Suprapubic skin (tissue), 3 donors: ENCODE results near the gene CLVS2.

ENCODE experiments used
- EP300 ChIP-seq: sonication (generic); formaldehyde crosslinking; IDR thresholded peaks from one replicate; pipeline ENCODE4 v1.6.1; 2017; ENCODE audit warnings: antibody characterized with exemption
- POLR2A ChIP-seq, 2 donors: fragments of 450-650 bp; IDR thresholded peaks; one replicate each; pipeline ENCODE4 v1.6.1; 2017; ENCODE audit warnings: antibody characterized with exemption in 2 of 2, mild to moderate bottlenecking in 2 of 2, moderate library complexity in 2 of 2
- TF ChIP-seq, protein P1 (sequence below), 2 donors: fragments of 200-600 bp in 1 of 2; fragments of 450-650 bp in 1 of 2; sonication (generic) in 1 of 2; IDR thresholded peaks; one replicate each; pipeline ENCODE4 v1.5.1; 2016 to 2019; ENCODE audit warnings: antibody characterized with exemption in 2 of 2, mild to moderate bottlenecking in 1 of 2, moderate library complexity in 1 of 2

DNA sequence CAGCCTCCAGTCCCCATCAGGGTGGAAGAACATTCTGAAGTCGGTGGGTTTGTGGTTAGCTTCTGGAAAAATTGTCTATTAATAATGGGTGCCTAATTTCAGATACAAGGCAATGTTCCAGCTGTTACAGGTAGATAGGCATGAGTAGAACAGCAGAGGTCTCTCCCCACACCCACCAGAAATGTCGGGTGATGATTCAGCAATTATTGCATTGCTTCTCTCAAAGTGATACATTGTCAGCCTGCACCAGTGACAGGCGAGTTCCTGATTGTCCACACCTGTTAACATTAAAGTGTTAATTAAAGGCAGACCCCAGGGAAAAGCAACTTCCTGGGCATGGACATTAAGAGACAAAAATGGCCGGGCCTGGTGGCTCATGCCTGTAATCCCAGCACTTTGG is 18.9 kb upstream of the CLVS2 start:
- TF ChIP-seq, protein P1, sequence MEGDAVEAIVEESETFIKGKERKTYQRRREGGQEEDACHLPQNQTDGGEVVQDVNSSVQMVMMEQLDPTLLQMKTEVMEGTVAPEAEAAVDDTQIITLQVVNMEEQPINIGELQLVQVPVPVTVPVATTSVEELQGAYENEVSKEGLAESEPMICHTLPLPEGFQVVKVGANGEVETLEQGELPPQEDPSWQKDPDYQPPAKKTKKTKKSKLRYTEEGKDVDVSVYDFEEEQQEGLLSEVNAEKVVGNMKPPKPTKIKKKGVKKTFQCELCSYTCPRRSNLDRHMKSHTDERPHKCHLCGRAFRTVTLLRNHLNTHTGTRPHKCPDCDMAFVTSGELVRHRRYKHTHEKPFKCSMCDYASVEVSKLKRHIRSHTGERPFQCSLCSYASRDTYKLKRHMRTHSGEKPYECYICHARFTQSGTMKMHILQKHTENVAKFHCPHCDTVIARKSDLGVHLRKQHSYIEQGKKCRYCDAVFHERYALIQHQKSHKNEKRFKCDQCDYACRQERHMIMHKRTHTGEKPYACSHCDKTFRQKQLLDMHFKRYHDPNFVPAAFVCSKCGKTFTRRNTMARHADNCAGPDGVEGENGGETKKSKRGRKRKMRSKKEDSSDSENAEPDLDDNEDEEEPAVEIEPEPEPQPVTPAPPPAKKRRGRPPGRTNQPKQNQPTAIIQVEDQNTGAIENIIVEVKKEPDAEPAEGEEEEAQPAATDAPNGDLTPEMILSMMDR (IDR thresholded peaks at IDR 0.05): no peak
- TF ChIP-seq EP300: no peak
- no peak for TF ChIP-seq POLR2A (IDR thresholded peaks at IDR 0.05)
